Spleen (tissue), 11 donors: Measurements from ENCODE around the gene TMEM147. TPM values are rescaled to one million over a fixed set of nuclear protein-coding genes. Genes with fewer than 3 reads are reported as not detected.

Experiments
- DNase-seq: peaks from one replicate; pipeline ENCODE4 v3.0.0-alpha.2; 2020
- H3K27ac ChIP-seq, 8 donors: fragments of 200-600 bp; sonication (generic) in 7 of 8; 1 replicate in 4 of 8; 2 replicates in 4 of 8; pipeline versions ENCODE4 v1.5.0 to v1.8.0; 2016 to 2021; ENCODE audit warnings: inconsistent platforms in 4 of 8, mild to moderate bottlenecking in 4 of 8, moderate library complexity in 1 of 8
- H3K27me3 ChIP-seq, 7 donors: fragments of 200-600 bp; sonication (generic) in 6 of 7; replicated peaks in 1 of 7; 1 replicate in 4 of 7; 2 replicates in 3 of 7; pipeline versions ENCODE4 v1.5.0 to v1.8.0; 2016 to 2021; ENCODE audit warnings: inconsistent platforms in 3 of 7, mild to moderate bottlenecking in 1 of 7
- H3K36me3 ChIP-seq, 6 donors: fragments of 200-600 bp; sonication (generic) in 5 of 6; 1 replicate in 4 of 6; 2 replicates in 2 of 6; pipeline versions ENCODE4 v1.5.0 to v1.8.0; 2016 to 2021; ENCODE audit warnings: inconsistent platforms in 2 of 6
- H3K4me1 ChIP-seq, 6 donors: fragments of 200-600 bp; sonication (generic) in 5 of 6; 1 replicate in 3 of 6; 2 replicates in 3 of 6; pipeline versions ENCODE4 v1.5.0 to v1.8.0; 2016 to 2021; ENCODE audit warnings: inconsistent platforms in 3 of 6
- H3K4me3 ChIP-seq, 8 donors: fragments of 200-600 bp; sonication (generic) in 7 of 8; 1 replicate in 4 of 8; 2 replicates in 4 of 8; pipeline versions ENCODE4 v1.5.0 to v1.8.0; 2016 to 2021; ENCODE audit warnings: inconsistent platforms in 4 of 8, mild to moderate bottlenecking in 4 of 8, moderate library complexity in 2 of 8
- H3K9me3 ChIP-seq, 8 donors: fragments of 200-600 bp; sonication (generic) in 7 of 8; 1 replicate in 4 of 8; 2 replicates in 4 of 8; pipeline versions ENCODE4 v1.5.0 to v1.8.0; 2016 to 2021; ENCODE audit warnings: inconsistent platforms in 4 of 8
- CTCF ChIP-seq, 11 experiments: fragments of 200-600 bp in 7 of 11; fragments of 450-650 bp in 4 of 11; sonication (generic) in 4 of 11; IDR thresholded peaks in 8 of 11; conservative IDR thresholded peaks in 3 of 11; 1 replicate in 7 of 11; 2 replicates in 4 of 11; pipeline versions ENCODE4 v1.4.0 to v1.8.0; 2016 to 2021; ENCODE audit warnings: antibody characterized with exemption in 11 of 11, inconsistent platforms in 4 of 11, mild to moderate bottlenecking in 1 of 11
- POLR2A ChIP-seq, 3 donors: fragments of 450-650 bp; IDR thresholded peaks; one replicate each; pipeline ENCODE4 v1.5.1; 2017; ENCODE audit warnings: antibody characterized with exemption in 3 of 3, mild to moderate bottlenecking in 1 of 3
- POLR2AphosphoS5 ChIP-seq, 3 donors: sonication (generic); formaldehyde crosslinking; IDR thresholded peaks; one replicate each; pipeline ENCODE4 v1.5.1; 2017; ENCODE audit warnings: antibody characterized with exemption in 3 of 3
- WGBS, 5 donors: extraction: QIAGEN DNeasy Blood & Tissue Kit in 3 of 5; methylation state at CpG; one replicate each; pipeline versions ENCODE4 v1.1.5 to v1.1.7; 2013 to 2018; 5-methylcytosine and 5-hydroxymethylcytosine counted together
- intact Hi-C: fragments of 100-400 bp; cut with DNase I; formaldehyde crosslinking; loops from one replicate; pipeline ENCODE4 v1.15.0; 2023; ENCODE audit warnings: low total_unique reads
- polyA plus RNA-seq, 3 donors: library from polyadenylated mRNA; stranded (reverse); fragments of 200-250 nt; gene quantifications; one replicate each; pipeline ENCODE4 v1.2.1, GENCODE V29; 2013
- total RNA-seq, 7 donors: library from RNA; depleted of rRNA in 3 of 7; stranded (reverse); fragments of >200 nt in 3 of 7; fragmentation: NEBNext Ultra II Directional in 4 of 7; extraction: Animal tissue kit (Norgen Biotek cat#: 25700) in 4 of 7; gene quantifications; one replicate each; pipeline versions ENCODE4 v1.1.0 to v1.2.1, GENCODE V29; 2016 to 2021
- donor health status: healthy with polysubstance abuse.
- donor health status: DM: no; HTN: no; CAD: no; lungs with moderate emphysema.
- donor health status: DM: no; HTN: no; CAD: no.
- donor health status: Bipolar disorder and iron deficiency.
- donor health status: healthy.
- donor health status: DM: no; HTN: no; CAD: no.
- donor health status: DM: yes; HTN: yes; CAD: no.

Gene TMEM147
- total and polyA plus RNA-seq, 10 donors, result 47.6 to 88.7 (median 56.3) TPM

- Histone ChIP-seq H3K27ac (no peak overlapping the region), H3K4me1 (peaks cover 9 to 21% (median 16%) of the 10 kb centered on the region in 6 donors), H3K27me3 (peaks cover 0 to 79% (median 23%) of the 10 kb centered on the region in 7 donors), H3K9me3 (no peaks in the 10 kb centered on the region), H3K36me3 (no peaks in the 10 kb centered on the region), H3K4me3 (no peak overlapping the region)
- WGBS, 5 donors, result 66 to 83% (median 70%) methylated on average over 7 of the region's 7 CpGs
- no peak for DNase-seq
- TF ChIP-seq POLR2A (IDR thresholded peaks at IDR 0.05) (no peak), POLR2AphosphoS5 (IDR thresholded peaks at IDR 0.05) (no peak), CTCF (IDR thresholded peaks at IDR 0.05 in 8 of 11, conservative IDR thresholded peaks at IDR 0.05 in 3 of 11) (no peak)
- intact Hi-C loops, result no loop called here
These were observed 39.4 kb upstream of the TMEM147 start for GRCh38 chr19:35506011-35506410.

- 76 to 83% (median 77%) methylated on average over 11 of the region's 11 CpGs for WGBS, 5 donors
- Histone ChIP-seq H3K27me3 (peaks cover 0 to 83% (median 23%) of the 10 kb centered on the region in 7 donors), H3K27ac (no peak overlapping the region), H3K9me3 (no peaks in the 10 kb centered on the region), H3K36me3 (no peaks in the 10 kb centered on the region), H3K4me3 (no peak overlapping the region), H3K4me1 (peaks cover 9 to 23% (median 16%) of the 10 kb centered on the region in 6 donors)
- intact Hi-C loops, result no loop called here
- no peak for TF ChIP-seq POLR2A (IDR thresholded peaks at IDR 0.05)
- TF ChIP-seq CTCF (IDR thresholded peaks at IDR 0.05 in 8 of 11, conservative IDR thresholded peaks at IDR 0.05 in 3 of 11), result no peak
- no peak for TF ChIP-seq POLR2AphosphoS5 (IDR thresholded peaks at IDR 0.05)
- DNase-seq, result no peak
These were observed 37.9 kb upstream of the TMEM147 start for GRCh38 chr19:35507561-35507960.

GRCh38 chr19:35508129-35508528, 37.3 kb upstream of the TMEM147 start:
- no peak for DNase-seq
- intact Hi-C loops, result no loop called here
- Histone ChIP-seq H3K4me1 (peaks cover 9 to 23% (median 16%) of the 10 kb centered on the region in 6 donors), H3K36me3 (no peaks in the 10 kb centered on the region), H3K9me3 (no peaks in the 10 kb centered on the region), H3K4me3 (no peak overlapping the region), H3K27me3 (peaks cover 0 to 83% (median 23%) of the 10 kb centered on the region in 7 donors), H3K27ac (no peak overlapping the region)
- TF ChIP-seq POLR2A (IDR thresholded peaks at IDR 0.05) (no peak), CTCF (IDR thresholded peaks at IDR 0.05 in 8 of 11, conservative IDR thresholded peaks at IDR 0.05 in 3 of 11) (no peak), POLR2AphosphoS5 (IDR thresholded peaks at IDR 0.05) (no peak)
- WGBS, 5 donors, result 74 to 88% (median 83%) methylated on average over 3 of the region's 3 CpGs

GRCh38 chr19:35509018-35509652, 36.3 kb upstream of the TMEM147 start:
- Histone ChIP-seq H3K4me1 (peaks cover 9 to 23% (median 16%) of the 10 kb centered on the region in 6 donors), H3K27ac (peak overlapping the region in 1 of 8 donors; percentile 43), H3K36me3 (no peaks in the 10 kb centered on the region), H3K4me3 (peak overlapping the region in 2 of 8 donors; percentile 43 to 66), H3K27me3 (peaks cover 0 to 91% (median 23%) of the 10 kb centered on the region in 7 donors), H3K9me3 (no peaks in the 10 kb centered on the region)
- intact Hi-C loops, result no loop called here
- TF ChIP-seq POLR2AphosphoS5 (IDR thresholded peaks at IDR 0.05) (no peak), CTCF (IDR thresholded peaks at IDR 0.05 in 8 of 11, conservative IDR thresholded peaks at IDR 0.05 in 3 of 11) (no peak), POLR2A (IDR thresholded peaks at IDR 0.05) (no peak)
- DNase-seq, result peak; percentile 80
- 21 to 33% (median 26%) methylated on average over 12 of the region's 12 CpGs for WGBS, 5 donors
